IPS-NIHi11 (cell line): ENCODE data around the gene MRRF.

Source experiments
- DNase-seq: peaks from one replicate; pipeline ENCODE4 v3.0.0; 2012; ENCODE audit warnings: mixed read lengths, low spot score

Gene MRRF

DNA sequence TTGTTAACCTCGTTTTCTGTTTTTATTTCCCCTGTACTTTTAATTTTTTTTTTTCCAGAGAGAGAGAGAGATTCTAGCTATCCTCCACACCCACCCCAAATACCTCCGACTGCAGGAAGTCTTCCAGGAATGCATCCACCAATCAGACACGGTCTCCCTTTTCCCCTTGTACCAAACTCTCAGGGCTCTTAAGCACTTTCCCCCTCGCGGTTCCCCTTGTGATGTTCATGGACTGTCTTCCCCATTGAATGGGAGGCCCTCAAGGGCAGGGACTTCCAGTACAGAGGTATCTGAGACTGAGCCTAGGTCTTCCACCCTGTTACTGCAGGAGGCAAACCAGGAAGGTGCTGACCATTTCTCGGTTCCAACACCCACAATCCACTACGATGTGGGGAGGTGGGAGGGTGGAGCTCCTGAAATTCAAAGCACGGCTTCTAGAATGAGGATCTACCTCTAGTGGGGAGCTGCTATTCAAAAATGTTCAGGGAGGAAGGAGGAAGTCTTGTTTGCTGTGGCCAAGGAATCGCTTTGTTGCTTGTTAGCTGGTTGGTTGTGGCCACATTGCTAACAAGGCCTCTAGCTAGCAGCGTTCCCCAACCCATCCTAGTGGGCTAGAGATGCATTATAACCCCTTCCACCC, 68.6 kb downstream of the MRRF start:
- DNase-seq: no peak

- no peak for DNase-seq
Observed at GRCh38 chr9:122334916-122335315, 70.2 kb downstream of the MRRF start.

DNA sequence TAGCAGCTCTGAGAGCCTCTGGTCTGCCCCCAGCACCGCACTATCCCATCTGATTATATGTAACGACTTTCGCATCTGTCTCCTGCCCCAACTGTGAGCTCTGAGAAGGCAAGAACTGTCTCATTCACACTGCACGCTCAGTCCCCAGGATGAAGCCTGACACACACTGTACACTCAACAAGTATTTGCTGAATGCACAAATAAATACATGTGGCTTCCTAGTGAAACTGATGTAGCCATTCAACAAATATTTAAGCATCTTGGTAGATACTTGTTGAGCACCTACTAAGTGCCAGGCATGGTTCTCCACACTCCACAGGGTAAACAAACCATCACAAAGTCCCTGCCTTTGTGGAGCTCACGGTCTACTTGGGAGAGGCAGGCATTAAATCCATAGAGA, 71.5 kb downstream of the MRRF start:
- no peak for DNase-seq

GRCh38 chr9:122336866-122337555, 72.3 kb downstream of the MRRF start:
- peak; percentile 51 for DNase-seq

GRCh38 chr9:122337556-122337929, 72.9 kb downstream of the MRRF start:
- no peak for DNase-seq

DNA sequence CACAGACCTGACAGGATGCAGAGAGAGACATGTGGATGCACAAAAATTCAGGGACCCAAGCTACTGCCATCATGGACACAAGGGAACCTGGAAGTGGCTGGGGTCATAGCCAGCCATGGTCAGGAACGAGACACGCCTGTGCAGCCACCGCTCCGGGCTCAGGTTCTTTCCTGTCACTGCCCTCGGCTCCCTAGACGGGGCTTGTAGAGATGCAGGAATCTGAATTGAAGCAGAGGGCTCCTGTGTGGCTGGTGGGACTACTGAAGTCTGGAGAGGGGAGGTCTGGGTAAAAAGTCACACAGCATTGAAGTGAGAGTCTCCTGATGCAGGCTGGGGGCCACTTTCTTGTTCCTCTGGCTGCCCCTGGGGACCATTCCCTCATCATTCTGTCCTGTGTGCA, 73.9 kb downstream of the MRRF start:
- no peak for DNase-seq

- DNase-seq: no peak
Observed at GRCh38 chr9:122338994-122339393, 74.3 kb downstream of the MRRF start.

GRCh38 chr9:122339579-122339978, 74.9 kb downstream of the MRRF start:
- no peak for DNase-seq

DNA sequence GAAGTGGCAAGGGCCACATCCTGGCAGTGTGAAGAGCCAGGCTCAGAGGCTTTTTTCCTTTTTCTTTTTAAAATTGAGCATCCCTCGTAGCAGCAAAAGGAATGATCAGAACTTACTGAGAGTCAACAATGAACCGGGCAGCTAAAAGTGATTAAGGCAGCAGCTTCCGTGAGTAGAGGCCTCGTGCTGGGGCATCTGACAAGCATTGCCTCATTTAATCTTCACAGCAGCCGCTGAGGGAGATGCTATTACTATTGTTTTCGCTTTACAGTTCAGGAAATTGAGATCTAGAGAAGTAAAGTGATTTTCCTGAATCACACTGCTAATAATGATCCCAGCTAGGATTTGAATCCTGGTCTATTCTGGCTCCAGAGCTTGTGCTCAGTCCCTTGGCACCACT, 75.5 kb downstream of the MRRF start:
- DNase-seq: no peak

DNA sequence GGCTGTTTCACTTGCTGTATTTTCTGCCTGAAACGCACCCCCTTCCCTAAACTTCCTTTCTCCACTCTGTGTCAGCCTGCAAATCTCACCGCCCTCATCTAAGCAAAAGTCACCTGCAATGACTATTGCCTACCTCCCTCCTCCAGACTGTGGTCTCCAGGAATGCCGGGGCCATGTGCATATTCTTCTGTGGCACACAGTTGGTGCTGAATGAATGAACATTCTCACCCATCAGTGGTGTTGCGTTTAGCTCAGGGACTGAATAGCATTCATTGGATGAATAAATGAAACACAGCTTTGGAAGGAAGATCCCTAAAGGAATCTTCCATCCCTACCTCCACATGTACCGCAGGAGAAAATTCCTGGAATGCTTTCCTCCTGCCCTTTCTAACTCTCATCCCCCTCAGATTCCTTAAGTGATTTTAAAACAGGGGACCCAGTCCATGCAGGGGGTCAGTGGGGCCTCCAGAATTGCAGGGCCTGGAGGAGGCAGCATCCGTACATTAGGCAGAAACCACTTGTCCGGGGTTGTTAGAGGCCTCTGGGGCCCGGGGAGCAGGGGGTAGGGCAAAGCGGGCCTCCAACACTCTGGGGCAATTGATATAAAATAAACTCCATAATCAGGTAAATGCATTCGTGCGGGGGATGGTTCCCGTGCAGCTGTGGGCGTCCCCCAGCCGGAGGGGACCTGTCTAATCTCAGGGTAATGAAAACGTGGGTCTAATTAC, 77.8 kb downstream of the MRRF start:
- no peak for DNase-seq

DNA sequence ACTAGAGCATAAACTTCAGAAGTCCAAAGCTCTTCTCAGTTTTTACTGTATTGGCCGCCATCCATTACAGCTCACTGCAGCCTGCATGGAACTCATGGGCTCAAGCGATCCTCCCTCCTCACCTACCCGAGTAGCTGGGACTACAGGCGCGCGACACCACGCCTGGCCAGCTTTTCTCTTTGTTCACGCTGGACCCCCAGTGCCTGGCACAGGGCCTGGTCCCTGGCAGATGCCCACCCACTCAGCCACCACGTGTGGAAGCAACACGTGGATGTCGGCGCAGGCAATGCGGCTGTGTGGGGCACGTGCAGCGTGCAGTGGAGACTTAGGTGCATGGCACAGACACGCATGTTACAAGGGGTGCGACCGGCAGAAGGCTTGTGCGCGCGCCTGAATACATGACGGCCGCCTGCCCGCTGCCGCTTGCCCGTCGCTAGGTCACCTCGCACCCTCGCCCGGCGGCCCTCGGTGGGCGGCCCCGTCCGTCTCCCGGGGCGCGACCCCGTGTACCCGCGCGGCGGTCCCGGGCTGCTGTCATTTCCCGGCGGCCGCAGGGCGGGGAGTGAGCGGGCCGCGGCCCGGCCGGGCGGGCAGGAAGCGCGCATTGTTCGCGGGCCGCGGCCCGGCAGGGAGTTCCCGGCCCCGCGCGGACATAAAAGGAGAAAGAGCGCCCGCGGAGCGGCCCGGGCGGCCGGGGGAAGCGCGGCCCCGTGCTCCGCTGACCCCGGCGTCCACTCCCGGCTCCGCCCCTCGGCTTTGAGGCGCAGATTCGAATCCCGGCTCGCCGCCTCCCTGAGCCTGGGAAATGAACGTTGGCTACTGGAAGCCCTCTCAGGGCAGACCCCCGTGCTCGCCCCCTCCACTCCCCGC, 82.0 kb downstream of the MRRF start:
- peak; percentile 65 for DNase-seq

DNA sequence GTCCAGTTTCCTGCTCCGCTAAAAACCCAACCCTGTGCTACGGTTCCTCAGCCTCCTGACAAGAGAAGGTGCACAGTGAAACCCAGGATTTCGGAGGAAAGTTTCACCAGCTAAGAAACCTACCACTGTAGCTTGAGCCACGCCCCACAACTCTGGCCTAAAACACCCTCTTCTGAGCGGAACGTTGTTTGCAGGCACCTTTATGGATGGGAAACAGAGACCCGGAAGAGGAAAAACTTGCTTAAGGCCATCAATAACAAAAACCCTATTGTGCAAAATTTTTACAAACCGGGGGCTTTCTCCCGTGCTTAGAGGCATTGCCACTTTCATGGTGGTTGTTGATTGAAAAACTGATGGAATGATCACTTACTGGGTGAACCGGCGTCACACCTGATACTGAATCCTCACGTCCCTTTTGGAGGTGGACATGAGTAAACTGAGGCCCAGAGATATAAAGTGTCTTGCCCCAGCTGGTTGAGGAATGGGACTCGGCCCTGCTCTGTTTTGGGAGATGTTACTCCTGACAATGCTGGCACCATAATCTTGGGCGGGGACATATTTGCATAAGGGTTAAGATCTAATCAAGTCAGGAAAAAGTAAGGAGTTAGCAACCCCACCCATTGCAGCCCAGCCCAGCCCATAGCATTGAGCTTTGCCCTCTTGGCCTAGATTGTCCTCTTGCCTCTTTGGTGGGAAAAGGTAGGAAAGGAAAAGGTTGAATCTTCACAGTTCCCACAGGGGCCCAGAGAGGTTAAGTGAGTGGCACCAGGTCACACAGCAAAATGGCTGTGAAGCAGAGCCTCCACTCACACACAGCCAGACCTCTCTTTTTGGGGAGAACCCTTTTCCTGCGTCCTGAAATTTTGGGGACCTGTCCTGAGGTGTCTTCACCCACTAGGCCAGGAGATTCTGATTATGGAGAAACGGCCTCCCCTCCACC, 82.9 kb downstream of the MRRF start:
- no peak for DNase-seq

- DNase-seq: no peak
Observed at GRCh38 chr9:122348288-122348777, 83.7 kb downstream of the MRRF start.

- DNase-seq: no peak
Observed at GRCh38 chr9:122348791-122349190, 84.1 kb downstream of the MRRF start.

GRCh38 chr9:122349201-122349600, 84.5 kb downstream of the MRRF start:
- no peak for DNase-seq

GRCh38 chr9:122350577-122351355, 86.1 kb downstream of the MRRF start:
- DNase-seq: peak; percentile 87

- DNase-seq: no peak
Observed at GRCh38 chr9:122354536-122355199, 90.0 kb downstream of the MRRF start.

DNA sequence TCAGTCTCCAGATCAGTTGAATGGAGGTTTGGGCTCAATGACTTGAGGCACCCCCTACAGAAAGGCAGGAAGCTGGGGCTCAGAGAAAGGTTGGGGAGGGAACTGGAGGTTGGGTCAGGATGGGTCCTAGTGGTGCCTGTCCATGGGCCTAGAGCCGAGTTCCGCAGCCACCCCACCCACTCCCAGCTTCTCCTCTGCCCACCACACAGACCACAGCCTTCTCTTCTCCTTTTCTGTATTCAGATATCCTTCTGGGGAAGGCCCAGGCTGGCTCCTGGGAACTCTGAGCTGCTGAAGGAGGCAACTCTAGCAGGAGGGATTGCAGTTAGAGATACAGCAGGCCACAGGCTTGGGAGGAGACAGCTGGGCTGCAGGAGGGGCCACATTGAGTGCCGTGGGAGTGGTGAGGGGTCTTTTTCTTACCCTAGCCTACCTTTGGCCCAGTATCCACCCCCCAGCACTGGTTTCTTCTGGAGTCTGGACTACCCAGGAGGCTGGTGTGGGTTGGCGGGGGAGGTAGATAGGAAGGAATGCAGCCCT, 90.7 kb downstream of the MRRF start:
- no peak for DNase-seq

DNA sequence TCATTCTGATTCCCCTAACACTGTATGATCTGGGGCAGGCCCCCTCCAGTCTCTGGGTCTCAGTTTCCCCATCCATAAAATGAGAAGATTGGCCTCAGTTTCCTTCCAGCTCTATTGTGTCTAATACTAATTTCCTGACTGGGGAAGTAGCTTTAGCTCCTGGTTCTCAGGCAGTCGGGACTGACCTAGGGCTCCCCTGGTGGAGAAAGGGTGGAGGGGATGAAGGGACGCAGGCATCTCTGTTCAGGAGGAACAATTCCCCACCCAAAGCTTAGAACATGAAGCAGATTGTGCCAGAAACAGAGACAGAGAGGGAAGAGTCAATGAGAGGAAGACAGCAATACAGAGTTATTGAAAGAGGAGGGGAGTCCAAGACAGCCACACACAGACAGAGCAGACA, 91.9 kb downstream of the MRRF start:
- DNase-seq: peak; percentile 60
